ENCODE results near the gene STAP2. TPM values are rescaled to one million over a fixed set of nuclear protein-coding genes. Genes with fewer than 3 reads are reported as not detected.

STAP2 gene
- total and polyA plus RNA-seq, 9 of the 15 experiments (the other 6 are each of a cell fraction or from before 2014, with no cell fraction given) = 1.2 to 9.8 (median 4.5) TPM

- TF ChIP-seq, protein P1, sequence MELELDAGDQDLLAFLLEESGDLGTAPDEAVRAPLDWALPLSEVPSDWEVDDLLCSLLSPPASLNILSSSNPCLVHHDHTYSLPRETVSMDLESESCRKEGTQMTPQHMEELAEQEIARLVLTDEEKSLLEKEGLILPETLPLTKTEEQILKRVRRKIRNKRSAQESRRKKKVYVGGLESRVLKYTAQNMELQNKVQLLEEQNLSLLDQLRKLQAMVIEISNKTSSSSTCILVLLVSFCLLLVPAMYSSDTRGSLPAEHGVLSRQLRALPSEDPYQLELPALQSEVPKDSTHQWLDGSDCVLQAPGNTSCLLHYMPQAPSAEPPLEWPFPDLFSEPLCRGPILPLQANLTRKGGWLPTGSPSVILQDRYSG (tag; conservative IDR thresholded peaks at IDR 0.05; ENCODE audit: low read depth) = no peak
- TF ChIP-seq XRCC3 (IDR thresholded peaks at IDR 0.05) (no peak), RBM17 (IDR thresholded peaks at IDR 0.05; ENCODE audit: borderline replicate concordance, low read depth, low read length) (no peak)
Observed at GRCh38 chr19:4359627-4360000, 21.0 kb upstream of the STAP2 start (continued).

- Histone ChIP-seq H2AFZ (ENCODE audit: low read depth, low read length) (no peak overlapping the region), H3K4me3 (no peak overlapping the region), H3K36me3 (ENCODE audit: control insufficient read depth, insufficient read depth, low read length) (peaks cover 66% of the 10 kb centered on the region; the same call in 2 of the 3 replicates), H3K9me1 (ENCODE audit: control insufficient read depth, insufficient read depth, low read length) (no peaks in the 10 kb centered on the region), H4K20me1 (replicated peaks; ENCODE audit: control insufficient read depth, insufficient read depth, low read length) (0 out of 2 replicates have a peak, but pooled peaks cover 4% of the 10 kb centered on the region), H3K4me1 (replicated peaks in 1 of 2; ENCODE audit: control insufficient read depth in 2 of 2, insufficient read depth in 2 of 2, low read length in 2 of 2) (peaks cover 0 to 78% of the 10 kb centered on the region in 2 experiments; a peak in 2 of 5 replicates), H3K79me2 (ENCODE audit: control insufficient read depth, insufficient read depth, low read length) (no peaks in the 10 kb centered on the region), H3K9ac (ENCODE audit: insufficient read depth in 1 of 2, low read depth in 2 of 2, low read length in 2 of 2) (peak overlapping the region in 1 of 2 experiments; percentile 73; a peak in 2 of 4 replicates), H3K4me2 (ENCODE audit: insufficient read depth, low read length) (no peak overlapping the region), H3K27me3 (ENCODE audit: control insufficient read depth in 2 of 2, insufficient read depth in 2 of 2, low read length in 2 of 2) (no peaks in the 10 kb centered on the region), H3K9me3 (replicated peaks; ENCODE audit: control insufficient read depth, insufficient read depth, low read depth, low read length) (no peaks in the 10 kb centered on the region), H3K27ac (ENCODE audit: extremely low read depth, low read depth, low read length) (no peak overlapping the region)
- peak; percentile 8; the same call in 2 of the 3 replicates for ATAC-seq
- in situ Hi-C loops (cut with MboI) = no loop called here
- ChIA-PET CTCF (ENCODE audit: low intra/inter-chr PET ratio) (no interaction called here), POLR2A (interaction anchor here (1.0 to 4.8 kb wide), 6 partner anchors 9 to 92 kb away, joined by 3 to 29 read pairs (median 5); partner anchors contain the start of gene MPND)
- no peak for FAIRE-seq
- DNase-seq (ENCODE audit: extremely low read depth in 1 of 4, low spot score in 3 of 4) = no peak
- intact Hi-C loops (cut with micrococcal nuclease) = no loop called here
- WGBS (ENCODE audit: insufficient coverage, low coverage, missing lambda C conversion rate) = 86% methylated on average over 23 of the region's 25 CpGs
- no TSS peak for BruUV-seq (replicated peaks)
- no peak for TF ChIP-seq ZNF134 (CRISPR knock-in tag; conservative IDR thresholded peaks at IDR 0.05)
- no peak for TF ChIP-seq KDM5B (IDR thresholded peaks at IDR 0.05; ENCODE audit: insufficient replicate concordance, low read depth, low read length)
- 0 out of 2 replicates have a peak, but pooled peaks have one; percentile 12 for TF ChIP-seq ZBTB17 (CRISPR knock-in tag; IDR thresholded peaks at IDR 0.05)
- no peak for TF ChIP-seq ZFP1 (CRISPR knock-in tag; IDR thresholded peaks at IDR 0.05)
- no peak for TF ChIP-seq HNRNPUL1 (IDR thresholded peaks at IDR 0.05; ENCODE audit: low read length)
- no peak for TF ChIP-seq SMAD4 (CRISPR knock-in tag; conservative IDR thresholded peaks at IDR 0.05)
- no peak for TF ChIP-seq ZBED1 (IDR thresholded peaks at IDR 0.05)
- TF ChIP-seq ATF2 (CRISPR knock-in tag; IDR thresholded peaks at IDR 0.05) = no peak
- TF ChIP-seq, protein P2, sequence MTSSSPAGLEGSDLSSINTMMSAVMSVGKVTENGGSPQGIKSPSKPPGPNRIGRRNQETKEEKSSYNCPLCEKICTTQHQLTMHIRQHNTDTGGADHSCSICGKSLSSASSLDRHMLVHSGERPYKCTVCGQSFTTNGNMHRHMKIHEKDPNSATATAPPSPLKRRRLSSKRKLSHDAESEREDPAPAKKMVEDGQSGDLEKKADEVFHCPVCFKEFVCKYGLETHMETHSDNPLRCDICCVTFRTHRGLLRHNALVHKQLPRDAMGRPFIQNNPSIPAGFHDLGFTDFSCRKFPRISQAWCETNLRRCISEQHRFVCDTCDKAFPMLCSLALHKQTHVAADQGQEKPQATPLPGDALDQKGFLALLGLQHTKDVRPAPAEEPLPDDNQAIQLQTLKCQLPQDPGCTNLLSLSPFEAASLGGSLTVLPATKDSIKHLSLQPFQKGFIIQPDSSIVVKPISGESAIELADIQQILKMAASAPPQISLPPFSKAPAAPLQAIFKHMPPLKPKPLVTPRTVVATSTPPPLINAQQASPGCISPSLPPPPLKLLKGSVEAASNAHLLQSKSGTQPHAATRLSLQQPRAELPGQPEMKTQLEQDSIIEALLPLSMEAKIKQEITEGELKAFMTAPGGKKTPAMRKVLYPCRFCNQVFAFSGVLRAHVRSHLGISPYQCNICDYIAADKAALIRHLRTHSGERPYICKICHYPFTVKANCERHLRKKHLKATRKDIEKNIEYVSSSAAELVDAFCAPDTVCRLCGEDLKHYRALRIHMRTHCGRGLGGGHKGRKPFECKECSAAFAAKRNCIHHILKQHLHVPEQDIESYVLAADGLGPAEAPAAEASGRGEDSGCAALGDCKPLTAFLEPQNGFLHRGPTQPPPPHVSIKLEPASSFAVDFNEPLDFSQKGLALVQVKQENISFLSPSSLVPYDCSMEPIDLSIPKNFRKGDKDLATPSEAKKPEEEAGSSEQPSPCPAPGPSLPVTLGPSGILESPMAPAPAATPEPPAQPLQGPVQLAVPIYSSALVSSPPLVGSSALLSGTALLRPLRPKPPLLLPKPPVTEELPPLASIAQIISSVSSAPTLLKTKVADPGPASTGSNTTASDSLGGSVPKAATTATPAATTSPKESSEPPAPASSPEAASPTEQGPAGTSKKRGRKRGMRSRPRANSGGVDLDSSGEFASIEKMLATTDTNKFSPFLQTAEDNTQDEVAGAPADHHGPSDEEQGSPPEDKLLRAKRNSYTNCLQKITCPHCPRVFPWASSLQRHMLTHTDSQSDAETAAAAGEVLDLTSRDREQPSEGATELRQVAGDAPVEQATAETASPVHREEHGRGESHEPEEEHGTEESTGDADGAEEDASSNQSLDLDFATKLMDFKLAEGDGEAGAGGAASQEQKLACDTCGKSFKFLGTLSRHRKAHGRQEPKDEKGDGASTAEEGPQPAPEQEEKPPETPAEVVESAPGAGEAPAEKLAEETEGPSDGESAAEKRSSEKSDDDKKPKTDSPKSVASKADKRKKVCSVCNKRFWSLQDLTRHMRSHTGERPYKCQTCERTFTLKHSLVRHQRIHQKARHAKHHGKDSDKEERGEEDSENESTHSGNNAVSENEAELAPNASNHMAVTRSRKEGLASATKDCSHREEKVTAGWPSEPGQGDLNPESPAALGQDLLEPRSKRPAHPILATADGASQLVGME (CRISPR knock-in tag; IDR thresholded peaks at IDR 0.05) = no peak
Observed at GRCh38 chr19:4358709-4359626, 20.3 kb upstream of the STAP2 start.
